ENCODE data around the gene RTN4.

DNA sequence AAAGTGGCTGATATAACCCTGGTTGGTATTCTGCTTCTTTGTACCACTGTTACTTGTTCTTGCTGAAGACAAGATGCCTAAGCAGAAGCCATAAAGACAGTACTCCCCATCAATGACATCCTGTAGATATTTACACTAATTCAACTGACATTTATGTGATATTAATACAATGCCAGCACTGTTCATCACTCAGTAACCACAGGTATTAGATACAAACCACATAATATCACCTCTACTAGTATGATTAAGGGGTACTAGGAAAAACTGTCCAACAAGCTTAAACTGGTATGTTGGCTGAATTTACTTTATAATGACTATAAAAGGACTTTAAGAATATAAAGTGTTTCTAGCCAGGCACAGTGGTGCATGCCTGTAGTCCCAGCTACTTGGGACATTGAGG lies 65.8 kb downstream of the RTN4 start:
- TF ChIP-seq, protein P1, sequence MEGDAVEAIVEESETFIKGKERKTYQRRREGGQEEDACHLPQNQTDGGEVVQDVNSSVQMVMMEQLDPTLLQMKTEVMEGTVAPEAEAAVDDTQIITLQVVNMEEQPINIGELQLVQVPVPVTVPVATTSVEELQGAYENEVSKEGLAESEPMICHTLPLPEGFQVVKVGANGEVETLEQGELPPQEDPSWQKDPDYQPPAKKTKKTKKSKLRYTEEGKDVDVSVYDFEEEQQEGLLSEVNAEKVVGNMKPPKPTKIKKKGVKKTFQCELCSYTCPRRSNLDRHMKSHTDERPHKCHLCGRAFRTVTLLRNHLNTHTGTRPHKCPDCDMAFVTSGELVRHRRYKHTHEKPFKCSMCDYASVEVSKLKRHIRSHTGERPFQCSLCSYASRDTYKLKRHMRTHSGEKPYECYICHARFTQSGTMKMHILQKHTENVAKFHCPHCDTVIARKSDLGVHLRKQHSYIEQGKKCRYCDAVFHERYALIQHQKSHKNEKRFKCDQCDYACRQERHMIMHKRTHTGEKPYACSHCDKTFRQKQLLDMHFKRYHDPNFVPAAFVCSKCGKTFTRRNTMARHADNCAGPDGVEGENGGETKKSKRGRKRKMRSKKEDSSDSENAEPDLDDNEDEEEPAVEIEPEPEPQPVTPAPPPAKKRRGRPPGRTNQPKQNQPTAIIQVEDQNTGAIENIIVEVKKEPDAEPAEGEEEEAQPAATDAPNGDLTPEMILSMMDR (IDR thresholded peaks at IDR 0.05; ENCODE audit: low read length): no peak
- TF ChIP-seq EZH2 (IDR thresholded peaks at IDR 0.05; ENCODE audit: borderline replicate concordance, low read length): no peak
